Neural cell (in vitro differentiated cells): ENCODE results near the gene LIMD2. TPM values are rescaled to one million over a fixed set of nuclear protein-coding genes. Genes with fewer than 3 reads are reported as not detected.

Source experiments
- H2AFZ ChIP-seq: fragments of 200-600, 300-800 bp; sonication (generic), shearing (Covaris generic); 2 replicates; pipeline ENCODE4 v1.6.0; 2014; ENCODE audit warnings: low read depth, mild to moderate bottlenecking, antibody characterized with exemption, low read length, moderate library complexity
- H3F3A ChIP-seq: fragments of 200-600 bp; shearing (Covaris generic); 2 replicates; pipeline ENCODE4 v1.6.1; 2016; ENCODE audit warnings: mild to moderate bottlenecking, moderate library complexity, mixed read lengths, antibody characterized with exemption, low read length; ENCODE audit not compliant: insufficient read depth, poor library complexity, severe bottlenecking
- H3K27ac ChIP-seq: fragments of 200-600, 300-800 bp; sonication (generic), shearing (Covaris generic); 2 replicates; pipeline ENCODE4 v1.5.1; 2014; ENCODE audit warnings: mild to moderate bottlenecking, low read length, moderate library complexity
- H3K27me3 ChIP-seq: fragments of 300-800, 200-600 bp; sonication (generic), shearing (Covaris generic); 2 replicates; pipeline ENCODE4 v1.6.0; 2014; ENCODE audit warnings: mild to moderate bottlenecking, low read depth, low read length, moderate library complexity; ENCODE audit not compliant: insufficient read depth
- H3K36me3 ChIP-seq: fragments of 300-800, 200-600 bp; sonication (generic), shearing (Covaris generic); 2 replicates; pipeline ENCODE4 v1.5.1; 2014; ENCODE audit warnings: mild to moderate bottlenecking, antibody characterized with exemption, low read length, moderate library complexity; ENCODE audit not compliant: insufficient read depth
- H3K4me2 ChIP-seq: fragments of 300-800, 200-600 bp; sonication (generic), shearing (Covaris generic); 2 replicates; pipeline ENCODE4 v1.6.0; 2014; ENCODE audit warnings: mild to moderate bottlenecking, low read length
- H3K4me3 ChIP-seq: fragments of 300-800, 200-600 bp; sonication (generic), shearing (Covaris generic); 2 replicates; pipeline ENCODE4 v1.5.1; 2014; ENCODE audit warnings: mild to moderate bottlenecking, low read length, moderate library complexity
- H3K79me2 ChIP-seq: fragments of 200-600 bp; shearing (Covaris generic); replicated peaks from 2 replicates; pipeline ENCODE4 v1.6.0; 2014; ENCODE audit warnings: mild to moderate bottlenecking, low read length, moderate library complexity; ENCODE audit not compliant: insufficient read depth
- H3K9ac ChIP-seq: fragments of 300-800, 200-600 bp; sonication (generic), shearing (Covaris generic); 2 replicates; pipeline ENCODE4 v1.6.1; 2016; ENCODE audit warnings: mild to moderate bottlenecking, low read length, mixed read lengths
- H3K9me2 ChIP-seq: fragments of 200-600 bp; shearing (Covaris generic); 2 replicates; pipeline ENCODE4 v1.6.1; 2016; ENCODE audit warnings: mild to moderate bottlenecking, low read length, mixed read lengths; ENCODE audit not compliant: insufficient read depth
- H3K9me3 ChIP-seq: fragments of 200-600, 300-800 bp; sonication (generic), shearing (Covaris generic); 2 replicates; pipeline ENCODE4 v1.6.1; 2016; ENCODE audit warnings: mild to moderate bottlenecking, mixed run types, low read length, moderate library complexity, mixed read lengths
- H4K20me1 ChIP-seq: fragments of 200-600 bp; shearing (Covaris generic); 2 replicates; pipeline ENCODE4 v1.6.1; 2016; ENCODE audit warnings: mild to moderate bottlenecking, mixed run types; ENCODE audit not compliant: insufficient read depth
- EP300 ChIP-seq: fragments of 450-650 bp; conservative IDR thresholded peaks from 2 replicates; pipeline ENCODE4 v1.6.1; 2014; ENCODE audit warnings: antibody characterized with exemption, mild to moderate bottlenecking, moderate library complexity; ENCODE audit not compliant: poor library complexity, severe bottlenecking
- EZH2 ChIP-seq: fragments of 200-600, 300-800 bp; shearing (Covaris generic), sonication (generic); IDR thresholded peaks from 2 replicates; pipeline ENCODE4 v1.6.1; 2014; ENCODE audit warnings: antibody characterized with exemption, low read length, borderline replicate concordance, mild to moderate bottlenecking; ENCODE audit not compliant: insufficient read depth, poor library complexity, severe bottlenecking
- MXI1 ChIP-seq: fragments of 450-650 bp; conservative IDR thresholded peaks from 2 replicates; pipeline ENCODE4 v1.6.1; 2014; ENCODE audit warnings: antibody characterized with exemption, mild to moderate bottlenecking; ENCODE audit not compliant: poor library complexity, severe bottlenecking
- POLR2AphosphoS5 ChIP-seq: IDR thresholded peaks from 2 replicates; pipeline ENCODE4 v1.6.1; 2012
- RAD21 ChIP-seq: fragments of 450-650 bp; conservative IDR thresholded peaks from 2 replicates; pipeline ENCODE4 v1.6.1; 2014; ENCODE audit warnings: antibody characterized with exemption, mild to moderate bottlenecking, moderate library complexity
- REST ChIP-seq: IDR thresholded peaks from 2 replicates; pipeline ENCODE4 v1.6.1; 2012; ENCODE audit warnings: borderline replicate concordance
- SMC3 ChIP-seq: fragments of 450-650 bp; conservative IDR thresholded peaks from 2 replicates; pipeline ENCODE4 v1.6.1; 2014; ENCODE audit warnings: antibody characterized with exemption, mild to moderate bottlenecking, moderate library complexity; ENCODE audit not compliant: poor library complexity
- TAF1 ChIP-seq: IDR thresholded peaks from 2 replicates; pipeline ENCODE4 v1.6.1; 2012; ENCODE audit warnings: low read depth
- polyA plus RNA-seq: library from polyadenylated mRNA; depleted of rRNA; stranded (reverse); fragments of >200 nt; gene quantifications from 2 replicates; pipeline ENCODE4 v1.2.3, GENCODE V29; 2014
- TF ChIP-seq, protein P1 (sequence below): fragments of 450-650 bp; IDR thresholded peaks from 2 replicates; pipeline ENCODE4 v1.5.1; 2014; ENCODE audit warnings: antibody characterized with exemption, mild to moderate bottlenecking, moderate library complexity; ENCODE audit not compliant: poor library complexity, severe bottlenecking

LIMD2 gene
- polyA plus RNA-seq, 1 donor from 2014 or later = 132 TPM

DNA sequence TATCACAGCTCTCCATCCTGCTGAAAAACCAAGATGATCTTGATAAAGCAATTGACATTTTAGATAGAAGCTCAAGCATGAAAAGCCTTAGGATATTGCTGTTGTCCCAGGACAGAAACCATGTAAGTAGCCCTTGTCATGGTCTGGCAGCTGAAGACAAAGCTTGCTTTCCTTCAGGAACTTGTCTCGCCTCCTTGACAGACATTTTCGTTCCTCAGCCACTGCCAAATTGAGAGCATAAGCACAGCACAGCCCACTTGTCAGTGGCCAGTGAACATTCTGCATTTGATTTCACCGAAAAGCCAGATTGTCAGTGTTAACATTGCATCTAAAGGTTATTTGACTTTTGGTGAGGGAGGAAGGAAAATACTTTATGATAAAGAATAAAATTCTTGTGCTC lies 42.1 kb downstream of the LIMD2 start:
- Histone ChIP-seq H3F3A (no peaks in the 10 kb centered on the region), H3K9me3 (no peaks in the 10 kb centered on the region), H3K79me2 (no peaks in the 10 kb centered on the region), H2AFZ (no peak overlapping the region), H4K20me1 (no peaks in the 10 kb centered on the region), H3K9me2 (no peaks in the 10 kb centered on the region), H3K4me2 (no peak overlapping the region), H3K9ac (no peak overlapping the region), H3K27me3 (no peaks in the 10 kb centered on the region), H3K36me3 (no peaks in the 10 kb centered on the region), H3K27ac (no peak overlapping the region), H3K4me3 (no peak overlapping the region)
- TF ChIP-seq POLR2AphosphoS5 = no peak
- no peak for TF ChIP-seq EZH2
- TF ChIP-seq EP300 = no peak
- no peak for TF ChIP-seq RAD21
- TF ChIP-seq, protein P1, sequence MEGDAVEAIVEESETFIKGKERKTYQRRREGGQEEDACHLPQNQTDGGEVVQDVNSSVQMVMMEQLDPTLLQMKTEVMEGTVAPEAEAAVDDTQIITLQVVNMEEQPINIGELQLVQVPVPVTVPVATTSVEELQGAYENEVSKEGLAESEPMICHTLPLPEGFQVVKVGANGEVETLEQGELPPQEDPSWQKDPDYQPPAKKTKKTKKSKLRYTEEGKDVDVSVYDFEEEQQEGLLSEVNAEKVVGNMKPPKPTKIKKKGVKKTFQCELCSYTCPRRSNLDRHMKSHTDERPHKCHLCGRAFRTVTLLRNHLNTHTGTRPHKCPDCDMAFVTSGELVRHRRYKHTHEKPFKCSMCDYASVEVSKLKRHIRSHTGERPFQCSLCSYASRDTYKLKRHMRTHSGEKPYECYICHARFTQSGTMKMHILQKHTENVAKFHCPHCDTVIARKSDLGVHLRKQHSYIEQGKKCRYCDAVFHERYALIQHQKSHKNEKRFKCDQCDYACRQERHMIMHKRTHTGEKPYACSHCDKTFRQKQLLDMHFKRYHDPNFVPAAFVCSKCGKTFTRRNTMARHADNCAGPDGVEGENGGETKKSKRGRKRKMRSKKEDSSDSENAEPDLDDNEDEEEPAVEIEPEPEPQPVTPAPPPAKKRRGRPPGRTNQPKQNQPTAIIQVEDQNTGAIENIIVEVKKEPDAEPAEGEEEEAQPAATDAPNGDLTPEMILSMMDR = no peak
- no peak for TF ChIP-seq MXI1
- no peak for TF ChIP-seq REST
- TF ChIP-seq SMC3 = no peak
- no peak for TF ChIP-seq TAF1

- H3K9me3 ChIP-seq = no peaks in the 10 kb centered on the region
- H3F3A ChIP-seq = no peaks in the 10 kb centered on the region
- H3K4me3 ChIP-seq = no peak overlapping the region
- no peak overlapping the region for H3K9ac ChIP-seq
- H3K36me3 ChIP-seq = no peaks in the 10 kb centered on the region
- no peak for TF ChIP-seq REST
- no peak for TF ChIP-seq SMC3
- no peak for TF ChIP-seq POLR2AphosphoS5
- TF ChIP-seq EZH2 = no peak
- no peak overlapping the region for H2AFZ ChIP-seq
- no peaks in the 10 kb centered on the region for H3K79me2 ChIP-seq
- no peak overlapping the region for H3K4me2 ChIP-seq
- H3K27me3 ChIP-seq = no peaks in the 10 kb centered on the region
- no peaks in the 10 kb centered on the region for H4K20me1 ChIP-seq
- no peaks in the 10 kb centered on the region for H3K9me2 ChIP-seq
- H3K27ac ChIP-seq = no peak overlapping the region
These were observed 46.9 kb downstream of the LIMD2 start for GRCh38 chr17:63653050-63653449.
